GM13977 (cell line): ENCODE results near the gene SLFN12L.
"Not testable (repeated sequence)": the region's sequence is repeated elsewhere in the genome, so short reads cannot be mapped to it uniquely, and the experiment has no call there.

Source experiments
- DNase-seq: peaks from one replicate; pipeline ENCODE4 v3.0.0; 2012; ENCODE audit warnings: low spot score
- in situ Hi-C: fragments of 300-500 bp; cut with MboI; formaldehyde crosslinking; loops from one replicate; pipeline ENCODE4 v1.12.0; 2022; ENCODE audit warnings: low sequenced_read_pairs, low pct_unique_long_range_greater_than_20kb, mixed read lengths, inconsistent platforms; ENCODE audit not compliant: unreplicated experiment
- TF ChIP-seq, protein P1 (sequence below): IDR thresholded peaks from 2 replicates; pipeline ENCODE4 v1.5.1; 2012; ENCODE audit warnings: mild to moderate bottlenecking, control low read depth; ENCODE audit not compliant: insufficient read depth; ENCODE audit errors: extremely low read depth, missing control alignments

SLFN12L gene

DNA sequence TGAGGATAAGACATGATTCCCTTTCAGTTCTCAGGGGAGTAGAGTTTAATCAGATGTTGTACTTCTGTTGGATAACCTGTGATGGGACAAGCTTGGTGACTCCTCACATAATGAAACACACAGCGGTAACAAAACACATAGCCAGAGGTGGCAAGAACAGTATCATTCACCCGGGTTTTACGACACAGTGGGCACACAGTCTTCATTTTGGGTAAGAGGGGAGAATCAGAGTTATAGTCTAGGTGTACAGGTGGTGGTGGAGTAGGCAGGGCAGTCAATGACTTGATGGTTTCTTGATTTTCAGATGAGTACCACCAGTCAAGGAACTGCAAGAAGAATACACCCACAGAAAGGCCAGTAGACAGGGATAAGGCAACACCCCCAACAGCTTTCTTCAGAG, 38.3 kb upstream of the SLFN12L start:
- in situ Hi-C loops: no loop called here
- TF ChIP-seq, protein P1, sequence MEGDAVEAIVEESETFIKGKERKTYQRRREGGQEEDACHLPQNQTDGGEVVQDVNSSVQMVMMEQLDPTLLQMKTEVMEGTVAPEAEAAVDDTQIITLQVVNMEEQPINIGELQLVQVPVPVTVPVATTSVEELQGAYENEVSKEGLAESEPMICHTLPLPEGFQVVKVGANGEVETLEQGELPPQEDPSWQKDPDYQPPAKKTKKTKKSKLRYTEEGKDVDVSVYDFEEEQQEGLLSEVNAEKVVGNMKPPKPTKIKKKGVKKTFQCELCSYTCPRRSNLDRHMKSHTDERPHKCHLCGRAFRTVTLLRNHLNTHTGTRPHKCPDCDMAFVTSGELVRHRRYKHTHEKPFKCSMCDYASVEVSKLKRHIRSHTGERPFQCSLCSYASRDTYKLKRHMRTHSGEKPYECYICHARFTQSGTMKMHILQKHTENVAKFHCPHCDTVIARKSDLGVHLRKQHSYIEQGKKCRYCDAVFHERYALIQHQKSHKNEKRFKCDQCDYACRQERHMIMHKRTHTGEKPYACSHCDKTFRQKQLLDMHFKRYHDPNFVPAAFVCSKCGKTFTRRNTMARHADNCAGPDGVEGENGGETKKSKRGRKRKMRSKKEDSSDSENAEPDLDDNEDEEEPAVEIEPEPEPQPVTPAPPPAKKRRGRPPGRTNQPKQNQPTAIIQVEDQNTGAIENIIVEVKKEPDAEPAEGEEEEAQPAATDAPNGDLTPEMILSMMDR: no peak
- no peak for DNase-seq

DNA sequence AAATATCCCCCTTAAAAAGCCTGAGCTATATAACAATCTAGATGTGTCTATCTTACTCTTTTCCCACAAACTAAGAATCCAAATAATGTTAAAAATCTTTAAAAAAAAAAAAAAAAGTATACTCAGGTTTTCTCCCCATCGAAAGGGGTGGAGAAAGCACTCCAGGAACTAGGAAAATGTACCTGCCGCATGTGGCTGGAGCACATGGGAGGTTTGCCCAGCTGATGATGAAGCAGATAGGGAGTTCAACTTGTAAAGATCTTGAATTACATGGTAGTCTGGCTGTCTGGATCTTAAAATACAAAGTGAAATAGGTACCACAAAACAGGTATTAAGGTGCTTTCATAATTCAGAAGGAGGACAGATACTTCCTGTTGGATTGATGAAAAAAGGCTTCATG, 31.9 kb upstream of the SLFN12L start:
- DNase-seq: no peak
- TF ChIP-seq, protein P1: no peak
- in situ Hi-C loops: no loop called here

DNA sequence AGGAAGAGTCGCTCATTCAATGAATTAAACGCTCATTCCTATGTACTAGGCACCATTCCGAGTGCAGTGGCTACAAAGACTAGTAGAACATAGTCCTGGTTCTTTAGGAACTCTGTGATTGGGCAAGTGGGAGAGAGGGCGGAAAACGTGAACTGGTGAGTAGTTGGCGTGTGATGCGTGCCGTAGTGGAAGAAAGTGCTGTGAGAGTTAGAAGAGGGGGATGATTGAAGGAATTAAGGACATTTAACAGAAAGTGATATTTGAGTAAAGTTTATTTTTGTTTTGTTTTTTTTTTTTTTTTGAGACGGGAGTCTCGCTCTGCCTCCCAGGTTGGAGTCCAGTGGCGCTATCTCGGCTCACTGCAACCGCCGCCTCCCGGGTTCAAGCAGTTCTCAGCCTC, 31.1 kb upstream of the SLFN12L start:
- in situ Hi-C loops: no loop called here
- DNase-seq: no peak
- TF ChIP-seq, protein P1: no peak

DNA sequence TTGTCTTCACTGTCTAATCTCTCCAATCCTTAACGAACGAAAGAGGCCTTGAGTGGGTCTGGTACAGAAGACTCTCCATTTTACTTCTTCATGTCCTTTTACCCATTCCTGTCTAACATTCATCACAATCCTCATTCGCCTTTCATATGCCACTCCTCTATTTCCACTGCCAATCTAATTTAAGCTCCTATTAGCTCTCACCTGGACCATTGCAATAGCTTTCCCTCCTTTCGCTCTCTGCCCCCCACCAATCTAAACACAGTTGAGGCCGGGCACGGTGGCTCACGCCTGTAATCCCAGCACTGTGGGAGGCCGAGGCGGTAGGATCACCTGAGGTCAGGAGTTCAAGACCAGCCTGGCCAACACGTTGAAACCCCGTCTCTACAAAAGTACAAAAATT, 29.5 kb upstream of the SLFN12L start:
- no peak for DNase-seq
- TF ChIP-seq, protein P1: no peak
- in situ Hi-C loops: no loop called here

DNA sequence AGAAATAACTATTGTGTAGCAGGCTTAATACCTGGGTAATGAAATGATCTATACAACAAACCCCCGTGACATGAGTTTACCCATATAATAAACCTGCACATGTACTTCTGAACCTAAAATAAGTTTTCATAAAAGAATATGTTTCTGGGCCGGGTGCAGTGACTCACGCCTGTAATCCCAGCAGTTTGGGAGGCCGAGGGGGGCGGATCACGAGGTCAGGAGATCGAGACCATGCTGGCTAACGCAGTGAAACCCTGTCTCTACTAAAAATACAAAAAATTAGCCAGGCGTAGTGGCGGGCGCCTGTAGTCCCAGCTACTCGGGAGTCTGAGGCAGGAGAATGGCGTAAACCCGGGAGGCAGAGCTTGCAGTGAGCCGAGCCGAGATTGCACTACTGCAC, 25.7 kb upstream of the SLFN12L start:
- in situ Hi-C loops, DNase-seq: not testable (repeated sequence)

DNA sequence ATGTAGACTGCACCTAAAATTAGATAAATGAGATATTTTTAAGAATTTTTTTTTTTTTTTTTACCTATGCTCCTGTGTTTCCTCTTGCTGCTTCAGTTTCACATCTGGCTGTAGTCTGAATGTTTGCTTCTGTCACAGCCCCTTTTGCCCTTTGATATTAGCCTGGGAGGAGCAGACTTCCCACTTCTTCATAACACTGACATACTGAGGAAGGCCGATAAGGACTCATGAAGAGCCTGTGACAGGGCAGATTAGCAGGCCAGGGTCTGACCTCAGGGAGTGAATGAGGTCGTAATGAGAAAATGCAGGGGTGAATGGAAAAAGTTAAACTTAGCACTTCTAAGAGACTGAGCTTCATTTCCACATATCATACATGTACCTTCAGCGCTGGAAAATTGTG, 23.2 kb upstream of the SLFN12L start, which contains the start of gene SLFN14:
TSS of gene SLFN14 (minus strand) at position 117 of the 400 bp plus-strand sequence. CDS start 2,757 bp downstream, outside the sequence.
- DNase-seq: no peak
- in situ Hi-C loops: no loop called here
- TF ChIP-seq, protein P1: no peak

DNA sequence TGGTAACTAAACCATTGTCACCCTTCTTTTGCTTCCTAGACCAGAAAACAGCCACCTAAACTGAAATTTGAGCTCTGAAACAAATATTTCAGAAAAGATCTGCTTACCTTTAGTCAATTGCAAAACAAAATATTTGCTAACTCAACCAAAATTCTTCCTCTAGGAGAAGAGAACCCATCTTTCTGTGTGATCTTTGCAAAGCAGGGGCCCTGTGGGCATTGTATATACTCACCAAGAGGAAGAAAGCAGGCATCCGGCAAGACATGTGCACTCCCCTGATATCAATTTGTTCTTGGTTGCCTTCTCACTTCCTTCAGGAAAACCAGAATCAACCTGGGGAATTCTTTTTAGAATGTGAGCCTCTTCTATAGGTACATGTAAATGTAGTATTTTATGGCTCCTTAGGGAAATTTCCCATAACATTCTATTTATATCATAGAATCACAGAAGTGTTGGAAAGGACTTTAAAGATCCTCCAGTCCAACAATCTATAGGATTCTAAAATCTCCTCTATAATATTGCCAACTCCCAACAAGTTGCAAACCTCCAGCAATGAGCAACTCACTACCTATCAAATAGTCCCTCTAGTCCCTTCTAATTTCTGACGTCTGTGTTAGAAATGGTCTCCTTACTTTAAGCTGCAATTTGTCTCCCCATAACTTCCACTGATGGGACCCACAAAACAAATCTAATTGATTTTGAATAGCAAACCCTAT, 22.2 kb upstream of the SLFN12L start:
- no peak for DNase-seq
- TF ChIP-seq, protein P1: no peak
- in situ Hi-C loops: no loop called here
